Right cardiac atrium (tissue), 5 donors: Measurements from ENCODE around the gene LDLRAD4. TPM values are rescaled to one million over a fixed set of nuclear protein-coding genes. Genes with fewer than 3 reads are reported as not detected.
A peak's percentile ranks its signal among the peaks of the same experiment; 100 is the strongest.

Experiments
- ATAC-seq, 2 donors: fragments of 200-7000 bp; cut with Tn5 transposase; one replicate each; pipeline versions ENCODE4 v1.8.0 to v1.9.1; 2020; ENCODE audit warnings: moderate library complexity in 2 of 2, mild to moderate bottlenecking in 1 of 2
- DNase-seq, 3 donors: peaks; one replicate each; pipeline ENCODE4 v3.0.0-alpha.2; 2020
- H3K27ac ChIP-seq: one replicate; pipeline ENCODE4 v1.5.1; 2013; ENCODE audit warnings: mild to moderate bottlenecking, low read length, control low read depth, moderate library complexity
- H3K27me3 ChIP-seq: one replicate; pipeline ENCODE4 v1.6.1; 2013; ENCODE audit not compliant: control insufficient read depth, insufficient read depth
- H3K4me1 ChIP-seq: one replicate; pipeline ENCODE4 v1.6.1; 2013; ENCODE audit warnings: low read length; ENCODE audit not compliant: control insufficient read depth, insufficient read depth
- H3K4me3 ChIP-seq: one replicate; pipeline ENCODE4 v1.5.1; 2013; ENCODE audit warnings: low read length, control low read depth
- H3K9me3 ChIP-seq: one replicate; pipeline ENCODE4 v1.6.1; 2013; ENCODE audit warnings: low read length; ENCODE audit not compliant: control insufficient read depth
- WGBS: extraction: QIAGEN DNeasy Blood & Tissue Kit; methylation state at CpG from one replicate; pipeline ENCODE4 v1.1.7; 2013; 5-methylcytosine and 5-hydroxymethylcytosine counted together
- intact Hi-C, 4 donors: fragments of 100-400 bp; cut with DNase I; formaldehyde crosslinking; loops; one replicate each; pipeline versions ENCODE4 v1.11.0 to v1.14.0; 2022 to 2023
- polyA plus RNA-seq: library from polyadenylated mRNA; stranded (reverse); fragments of 200-250 nt; gene quantifications from one replicate; pipeline ENCODE4 v1.2.3, GENCODE V29; 2013
- total RNA-seq, 4 donors: library from RNA; stranded (reverse); fragmentation: NEBNext Ultra II Directional; extraction: Animal tissue kit (Norgen Biotek cat#: 25700); gene quantifications; one replicate each; pipeline ENCODE4 v1.2.1, GENCODE V29; 2021
- donor health status: healthy with polysubstance abuse.
- donor health status: DM: no; HTN: yes; CAD: no.
- donor health status: DM: no; HTN: no; CAD: no.
- donor health status: DM: no; HTN: yes; CAD: no; lungs with severe emphysema.
- donor health status: DM: yes; HTN: yes; CAD: no.

LDLRAD4 gene
- total and polyA plus RNA-seq, 5 donors = 25.7 to 159 (median 68.1) TPM

GRCh38 chr18:13300029-13300428 lies 81.5 kb downstream of the LDLRAD4 start:
- intact Hi-C loops = no loop called here
- no peak overlapping the region for H3K27ac ChIP-seq
- no peaks in the 10 kb centered on the region for H3K27me3 ChIP-seq
- ATAC-seq (no peak), DNase-seq (no peak)
- no peak overlapping the region for H3K4me3 ChIP-seq
- no peaks in the 10 kb centered on the region for H3K9me3 ChIP-seq
- H3K4me1 ChIP-seq = peaks cover 10% of the 10 kb centered on the region
- 44% methylated on average over 6 of the region's 6 CpGs for WGBS

GRCh38 chr18:13300796-13301195 lies 82.2 kb downstream of the LDLRAD4 start:
- H3K27ac ChIP-seq = no peak overlapping the region
- intact Hi-C loops = no loop called here

GRCh38 chr18:13302040-13302439 lies 83.5 kb downstream of the LDLRAD4 start:
- DNase-seq (no peak), ATAC-seq (no peak)
- no peak overlapping the region for H3K4me3 ChIP-seq
- 34% methylated on average over 6 of the region's 6 CpGs for WGBS
- no peaks in the 10 kb centered on the region for H3K9me3 ChIP-seq
- H3K27me3 ChIP-seq = no peaks in the 10 kb centered on the region
- H3K27ac ChIP-seq = no peak overlapping the region
- intact Hi-C loops = no loop called here
- H3K4me1 ChIP-seq = peaks cover 10% of the 10 kb centered on the region

More at GRCh38 chr18:13300796-13301195, 82.2 kb downstream of the LDLRAD4 start:
- Histone ChIP-seq H3K4me1 (peaks cover 10% of the 10 kb centered on the region), H3K9me3 (no peaks in the 10 kb centered on the region), H3K27me3 (no peaks in the 10 kb centered on the region), H3K4me3 (no peak overlapping the region)
- ATAC-seq (no peak), DNase-seq (no peak)
- 91% methylated on average over 17 of the region's 17 CpGs for WGBS

GRCh38 chr18:13302457-13303225 lies 84.1 kb downstream of the LDLRAD4 start:
- Histone ChIP-seq H3K4me1 (peaks cover 10% of the 10 kb centered on the region), H3K9me3 (no peaks in the 10 kb centered on the region), H3K27ac (no peak overlapping the region), H3K4me3 (no peak overlapping the region), H3K27me3 (no peaks in the 10 kb centered on the region)
- peak in 1 of 2 donors; percentile 30 for ATAC-seq
- intact Hi-C loops = no loop called here
- 40% methylated on average over 8 of the region's 8 CpGs for WGBS
- no peak for DNase-seq

GRCh38 chr18:13303756-13304364 lies 85.3 kb downstream of the LDLRAD4 start:
- intact Hi-C loops = no loop called here
- no peaks in the 10 kb centered on the region for H3K9me3 ChIP-seq
- H3K27ac ChIP-seq = no peak overlapping the region
- no peak for ATAC-seq
- peaks cover 10% of the 10 kb centered on the region for H3K4me1 ChIP-seq
- H3K4me3 ChIP-seq = no peak overlapping the region
- no peak for DNase-seq
- H3K27me3 ChIP-seq = no peaks in the 10 kb centered on the region
- WGBS = 95% methylated on average over 6 of the region's 6 CpGs

- Histone ChIP-seq H3K4me1 (peaks cover 6% of the 10 kb centered on the region), H3K4me3 (no peak overlapping the region), H3K27me3 (no peaks in the 10 kb centered on the region), H3K27ac (no peak overlapping the region), H3K9me3 (no peaks in the 10 kb centered on the region)
- 89% methylated on average over 3 of the region's 3 CpGs for WGBS
- no peak for ATAC-seq
- no peak for DNase-seq
- intact Hi-C loops = no loop called here
Measured at GRCh38 chr18:13305301-13305700, 86.7 kb downstream of the LDLRAD4 start.

- H3K4me3 ChIP-seq = no peak overlapping the region
- no peaks in the 10 kb centered on the region for H3K27me3 ChIP-seq
- ATAC-seq (no peak), DNase-seq (no peak)
- H3K27ac ChIP-seq = no peak overlapping the region
- H3K9me3 ChIP-seq = no peaks in the 10 kb centered on the region
- WGBS = 61% methylated on average over 4 of the region's 4 CpGs
- intact Hi-C loops = no loop called here
- peaks cover 6% of the 10 kb centered on the region for H3K4me1 ChIP-seq
Measured at GRCh38 chr18:13306583-13306982, 88.0 kb downstream of the LDLRAD4 start.

GRCh38 chr18:13308369-13308768 lies 89.8 kb downstream of the LDLRAD4 start:
- H3K27ac ChIP-seq = no peak overlapping the region
- ATAC-seq (no peak), DNase-seq (no peak)
- no peaks in the 10 kb centered on the region for H3K4me1 ChIP-seq
- H3K9me3 ChIP-seq = no peaks in the 10 kb centered on the region
- intact Hi-C loops = no loop called here
- 82% methylated on average over 9 of the region's 9 CpGs for whole genome bisulfite sequencing
- H3K27me3 ChIP-seq = no peaks in the 10 kb centered on the region
- H3K4me3 ChIP-seq = no peak overlapping the region

GRCh38 chr18:13309031-13309747 lies 90.6 kb downstream of the LDLRAD4 start:
- intact Hi-C loops = no loop called here
- no peak overlapping the region for H3K27ac ChIP-seq
- ATAC-seq (no peak), DNase-seq (no peak)
- WGBS = 90% methylated on average over 12 of the region's 12 CpGs
- H3K9me3 ChIP-seq = no peaks in the 10 kb centered on the region
- no peak overlapping the region for H3K4me3 ChIP-seq
- no peaks in the 10 kb centered on the region for H3K27me3 ChIP-seq
- H3K4me1 ChIP-seq = no peaks in the 10 kb centered on the region

- ATAC-seq = no peak
- WGBS = 86% methylated on average over 13 of the region's 13 CpGs
- no peaks in the 10 kb centered on the region for H3K27me3 ChIP-seq
- intact Hi-C loops = no loop called here
- H3K4me3 ChIP-seq = no peak overlapping the region
- no peaks in the 10 kb centered on the region for H3K4me1 ChIP-seq
- DNase-seq = no peak
- no peak overlapping the region for H3K27ac ChIP-seq
- no peaks in the 10 kb centered on the region for H3K9me3 ChIP-seq
Measured at GRCh38 chr18:13309748-13310670, 91.4 kb downstream of the LDLRAD4 start.
